DND-41 (cell line): Measurements from ENCODE around the gene PRRG1.

ENCODE experiments used
- CTCF ChIP-seq: IDR thresholded peaks from 2 replicates; pipeline ENCODE4 v1.5.1; 2012; ENCODE audit warnings: borderline replicate concordance, low read length, moderate library complexity, mild to moderate bottlenecking; ENCODE audit not compliant: poor library complexity, severe bottlenecking; ENCODE audit errors: extremely low read depth
- EZH2 ChIP-seq: IDR thresholded peaks from 3 replicates; pipeline ENCODE4 v1.6.1; 2012; ENCODE audit warnings: borderline replicate concordance, low read depth, mild to moderate bottlenecking, moderate library complexity, low read length, inconsistent platforms; ENCODE audit not compliant: severe bottlenecking

- no peak for TF ChIP-seq CTCF
- no peak for TF ChIP-seq EZH2
Measured at GRCh38 chrX:37441377-37441776, 92.2 kb downstream of the PRRG1 start.
